HepG2 (cell line): ENCODE measurements around the gene C1D. TPM values are rescaled to one million over a fixed set of nuclear protein-coding genes. Genes with fewer than 3 reads are reported as not detected.

Experiments used
- CREB1 ChIP-seq, 2 experiments: fragments of 450-650 bp in 1 of 2; IDR thresholded peaks; 2 replicates each; pipeline ENCODE4 v1.6.1; 2016 to 2017; ENCODE audit warnings: control low read depth in 1 of 2, mild to moderate bottlenecking in 1 of 2, missing compliant biosample characterization in 1 of 2, missing genetic modification characterization in 1 of 2
- MAF1 ChIP-seq: sonication (generic); formaldehyde crosslinking; IDR thresholded peaks from 2 replicates; pipeline ENCODE4 v1.5.0; 2020; ENCODE audit warnings: missing genetic modification reagents, borderline replicate concordance
- MBNL3 ChIP-seq: fragments of 250-450 bp; sonication (Bioruptor Pico); conservative IDR thresholded peaks from 2 replicates; pipeline ENCODE4 v1.8.0; 2022; ENCODE audit warnings: mild to moderate bottlenecking, inconsistent platforms
- NR1H2 ChIP-seq: sonication (generic); formaldehyde crosslinking; IDR thresholded peaks from 2 replicates; pipeline ENCODE4 v1.8.1; 2022; ENCODE audit warnings: low read depth, missing genetic modification reagents, borderline replicate concordance
- PHF20 ChIP-seq: sonication (generic); formaldehyde crosslinking; IDR thresholded peaks from 2 replicates; pipeline ENCODE4 v1.5.0; 2020; ENCODE audit warnings: mild to moderate bottlenecking, missing genetic modification reagents
- SRSF1 ChIP-seq: fragments of 200-400 bp; formaldehyde crosslinking; optimal IDR thresholded peaks from 2 replicates; pipeline ENCODE3; 2017; ENCODE audit warnings: mild to moderate bottlenecking, low read depth, low read length, moderate library complexity
- SSRP1 ChIP-seq: IDR thresholded peaks from 2 replicates; pipeline ENCODE4 v1.6.1; 2016; ENCODE audit warnings: control low read depth
- ZEB1 ChIP-seq: IDR thresholded peaks from 2 replicates; pipeline ENCODE4 v1.6.1; 2012; ENCODE audit warnings: mild to moderate bottlenecking, low read depth, inconsistent platforms; ENCODE audit not compliant: insufficient replicate concordance
- ZFP36L1 ChIP-seq: sonication (generic); formaldehyde crosslinking; IDR thresholded peaks from 2 replicates; pipeline ENCODE4 v1.8.0; 2022; ENCODE audit warnings: mild to moderate bottlenecking, missing genetic modification reagents, moderate library complexity
- ZNF3 ChIP-seq: IDR thresholded peaks from 2 replicates; pipeline ENCODE4 v1.7.0; 2017; ENCODE audit warnings: inconsistent platforms
- polyA plus RNA-seq, 8 experiments: library from polyadenylated mRNA; depleted of rRNA in 3 of 8; stranded (reverse) in 7 of 8; unstranded in 1 of 8; fragments of >200 nt; fragmentation: Illumina TruSeq in 4 of 8; extraction: Trizol in 4 of 8; gene quantifications; 2 replicates each; pipeline versions ENCODE4 v1.2.1 to v1.2.3, GENCODE V29; 2011 to 2016; ENCODE audit warnings: low read depth in 4 of 8, missing spikeins in 1 of 8, mixed read lengths in 1 of 8; ENCODE audit not compliant: insufficient read depth in 1 of 8
- total RNA-seq, 5 experiments: library from RNA; depleted of rRNA; stranded (reverse); fragments of >200 nt; fragmentation: Illumina TruSeq; extraction: Trizol; gene quantifications; 2 replicates each; pipeline ENCODE4 v1.2.3, GENCODE V29; 2016; ENCODE audit warnings: low read depth in 1 of 5
- TF ChIP-seq, protein P1 (sequence below): sonication (generic); formaldehyde crosslinking; IDR thresholded peaks from one replicate; pipeline ENCODE4 v1.5.1; 2020; ENCODE audit warnings: mild to moderate bottlenecking, missing genetic modification reagents; ENCODE audit errors: not compliant biosample characterization
- TF ChIP-seq, protein P2 (sequence below): sonication (generic); formaldehyde crosslinking; IDR thresholded peaks from 2 replicates; pipeline ENCODE4 v1.4.0; 2020; ENCODE audit warnings: missing genetic modification reagents
- TF ChIP-seq, protein P3 (sequence below): sonication (generic); formaldehyde crosslinking; conservative IDR thresholded peaks from 2 replicates; pipeline ENCODE4 v1.4.0; 2020; ENCODE audit warnings: missing genetic modification reagents
- TF ChIP-seq, protein P4 (sequence below): sonication (generic); formaldehyde crosslinking; IDR thresholded peaks from 2 replicates; pipeline ENCODE4 v1.4.0; 2020; ENCODE audit warnings: mild to moderate bottlenecking, missing genetic modification reagents

The C1D gene
- total and polyA plus RNA-seq, 2 of the 13 experiments (the other 11 are each of a cell fraction or from before 2014, with no cell fraction given) = 38.1 to 43.5 TPM

DNA sequence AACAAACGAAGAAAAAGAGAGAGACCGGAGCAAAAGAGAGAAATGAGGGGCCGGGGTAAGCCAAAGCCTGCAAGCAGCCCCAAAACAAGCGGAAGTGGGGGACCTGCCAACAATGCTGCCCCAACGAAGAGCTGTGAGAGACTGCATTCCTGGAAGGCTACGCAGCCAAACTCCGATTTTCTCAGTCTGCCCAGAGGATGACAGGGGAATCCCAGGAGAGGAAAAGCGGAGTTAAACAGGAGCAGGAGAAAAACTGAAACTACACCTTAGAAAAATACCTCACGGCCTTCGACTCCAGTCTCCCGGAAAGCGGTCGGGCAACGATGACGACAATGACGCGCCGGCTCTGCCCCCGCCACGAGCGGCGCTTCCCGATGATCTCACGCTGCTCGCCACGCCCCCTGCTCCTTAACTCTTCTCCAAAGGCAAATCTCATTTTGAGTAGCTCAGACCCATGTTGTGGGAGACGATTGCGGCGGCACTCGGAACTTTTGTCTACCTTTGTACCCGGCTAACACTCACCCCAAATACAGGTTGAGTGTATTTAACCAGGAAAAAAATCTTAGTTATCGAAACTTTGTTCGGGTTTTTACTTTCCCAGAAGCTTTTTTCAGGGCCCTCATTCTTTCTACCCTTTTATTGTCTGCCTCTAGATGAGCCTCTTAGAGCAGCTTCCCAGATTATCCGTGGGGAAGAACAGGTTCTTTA lies at the start of gene C1D (continued):
- TF ChIP-seq, protein P1, sequence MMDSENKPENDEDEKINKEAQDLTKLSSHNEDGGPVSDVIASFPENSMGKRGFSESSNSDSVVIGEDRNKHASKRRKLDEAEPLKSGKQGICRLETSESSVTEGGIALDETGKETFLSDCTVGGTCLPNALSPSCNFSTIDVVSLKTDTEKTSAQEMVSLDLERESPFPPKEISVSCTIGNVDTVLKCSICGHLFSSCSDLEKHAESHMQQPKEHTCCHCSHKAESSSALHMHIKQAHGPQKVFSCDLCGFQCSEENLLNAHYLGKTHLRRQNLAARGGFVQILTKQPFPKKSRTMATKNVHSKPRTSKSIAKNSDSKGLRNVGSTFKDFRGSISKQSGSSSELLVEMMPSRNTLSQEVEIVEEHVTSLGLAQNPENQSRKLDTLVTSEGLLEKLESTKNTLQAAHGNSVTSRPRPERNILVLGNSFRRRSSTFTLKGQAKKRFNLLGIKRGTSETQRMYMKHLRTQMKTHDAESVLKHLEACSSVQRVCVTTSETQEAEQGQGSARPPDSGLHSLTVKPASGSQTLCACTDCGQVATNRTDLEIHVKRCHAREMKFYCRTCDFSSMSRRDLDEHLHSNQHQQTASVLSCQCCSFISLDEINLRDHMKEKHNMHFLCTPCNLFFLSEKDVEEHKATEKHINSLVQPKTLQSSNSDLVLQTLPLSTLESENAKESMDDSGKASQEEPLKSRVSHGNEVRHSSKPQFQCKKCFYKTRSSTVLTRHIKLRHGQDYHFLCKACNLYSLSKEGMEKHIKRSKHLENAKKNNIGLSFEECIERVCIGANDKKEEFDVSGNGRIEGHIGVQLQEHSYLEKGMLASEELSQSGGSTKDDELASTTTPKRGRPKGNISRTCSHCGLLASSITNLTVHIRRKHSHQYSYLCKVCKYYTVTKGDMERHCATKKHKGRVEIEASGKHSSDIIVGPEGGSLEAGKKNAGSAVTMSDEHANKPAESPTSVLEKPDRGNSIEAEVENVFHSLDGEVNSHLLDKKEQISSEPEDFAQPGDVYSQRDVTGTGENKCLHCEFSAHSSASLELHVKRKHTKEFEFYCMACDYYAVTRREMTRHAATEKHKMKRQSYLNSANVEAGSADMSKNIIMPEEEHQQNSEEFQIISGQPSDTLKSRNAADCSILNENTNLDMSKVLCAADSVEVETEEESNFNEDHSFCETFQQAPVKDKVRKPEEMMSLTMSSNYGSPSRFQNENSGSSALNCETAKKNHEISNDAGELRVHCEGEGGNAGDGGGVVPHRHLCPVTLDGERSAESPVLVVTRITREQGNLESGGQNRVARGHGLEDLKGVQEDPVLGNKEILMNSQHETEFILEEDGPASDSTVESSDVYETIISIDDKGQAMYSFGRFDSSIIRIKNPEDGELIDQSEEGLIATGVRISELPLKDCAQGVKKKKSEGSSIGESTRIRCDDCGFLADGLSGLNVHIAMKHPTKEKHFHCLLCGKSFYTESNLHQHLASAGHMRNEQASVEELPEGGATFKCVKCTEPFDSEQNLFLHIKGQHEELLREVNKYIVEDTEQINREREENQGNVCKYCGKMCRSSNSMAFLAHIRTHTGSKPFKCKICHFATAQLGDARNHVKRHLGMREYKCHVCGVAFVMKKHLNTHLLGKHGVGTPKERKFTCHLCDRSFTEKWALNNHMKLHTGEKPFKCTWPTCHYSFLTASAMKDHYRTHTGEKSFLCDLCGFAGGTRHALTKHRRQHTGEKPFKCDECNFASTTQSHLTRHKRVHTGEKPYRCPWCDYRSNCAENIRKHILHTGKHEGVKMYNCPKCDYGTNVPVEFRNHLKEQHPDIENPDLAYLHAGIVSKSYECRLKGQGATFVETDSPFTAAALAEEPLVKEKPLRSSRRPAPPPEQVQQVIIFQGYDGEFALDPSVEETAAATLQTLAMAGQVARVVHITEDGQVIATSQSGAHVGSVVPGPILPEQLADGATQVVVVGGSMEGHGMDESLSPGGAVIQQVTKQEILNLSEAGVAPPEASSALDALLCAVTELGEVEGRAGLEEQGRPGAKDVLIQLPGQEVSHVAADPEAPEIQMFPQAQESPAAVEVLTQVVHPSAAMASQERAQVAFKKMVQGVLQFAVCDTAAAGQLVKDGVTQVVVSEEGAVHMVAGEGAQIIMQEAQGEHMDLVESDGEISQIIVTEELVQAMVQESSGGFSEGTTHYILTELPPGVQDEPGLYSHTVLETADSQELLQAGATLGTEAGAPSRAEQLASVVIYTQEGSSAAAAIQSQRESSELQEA (CRISPR knock-in tag) = peak; percentile 54
- peak; percentile 57 for TF ChIP-seq SRSF1
- no peak for TF ChIP-seq MAF1 (CRISPR knock-in tag)
- TF ChIP-seq, protein P2, sequence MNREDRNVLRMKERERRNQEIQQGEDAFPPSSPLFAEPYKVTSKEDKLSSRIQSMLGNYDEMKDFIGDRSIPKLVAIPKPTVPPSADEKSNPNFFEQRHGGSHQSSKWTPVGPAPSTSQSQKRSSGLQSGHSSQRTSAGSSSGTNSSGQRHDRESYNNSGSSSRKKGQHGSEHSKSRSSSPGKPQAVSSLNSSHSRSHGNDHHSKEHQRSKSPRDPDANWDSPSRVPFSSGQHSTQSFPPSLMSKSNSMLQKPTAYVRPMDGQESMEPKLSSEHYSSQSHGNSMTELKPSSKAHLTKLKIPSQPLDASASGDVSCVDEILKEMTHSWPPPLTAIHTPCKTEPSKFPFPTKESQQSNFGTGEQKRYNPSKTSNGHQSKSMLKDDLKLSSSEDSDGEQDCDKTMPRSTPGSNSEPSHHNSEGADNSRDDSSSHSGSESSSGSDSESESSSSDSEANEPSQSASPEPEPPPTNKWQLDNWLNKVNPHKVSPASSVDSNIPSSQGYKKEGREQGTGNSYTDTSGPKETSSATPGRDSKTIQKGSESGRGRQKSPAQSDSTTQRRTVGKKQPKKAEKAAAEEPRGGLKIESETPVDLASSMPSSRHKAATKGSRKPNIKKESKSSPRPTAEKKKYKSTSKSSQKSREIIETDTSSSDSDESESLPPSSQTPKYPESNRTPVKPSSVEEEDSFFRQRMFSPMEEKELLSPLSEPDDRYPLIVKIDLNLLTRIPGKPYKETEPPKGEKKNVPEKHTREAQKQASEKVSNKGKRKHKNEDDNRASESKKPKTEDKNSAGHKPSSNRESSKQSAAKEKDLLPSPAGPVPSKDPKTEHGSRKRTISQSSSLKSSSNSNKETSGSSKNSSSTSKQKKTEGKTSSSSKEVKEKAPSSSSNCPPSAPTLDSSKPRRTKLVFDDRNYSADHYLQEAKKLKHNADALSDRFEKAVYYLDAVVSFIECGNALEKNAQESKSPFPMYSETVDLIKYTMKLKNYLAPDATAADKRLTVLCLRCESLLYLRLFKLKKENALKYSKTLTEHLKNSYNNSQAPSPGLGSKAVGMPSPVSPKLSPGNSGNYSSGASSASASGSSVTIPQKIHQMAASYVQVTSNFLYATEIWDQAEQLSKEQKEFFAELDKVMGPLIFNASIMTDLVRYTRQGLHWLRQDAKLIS (CRISPR knock-in tag) = 0 out of 2 replicates have a peak, but pooled peaks have one; percentile 16
- 0 out of 2 replicates have a peak, but pooled peaks have one; percentile 56 for TF ChIP-seq ZFP36L1 (CRISPR knock-in tag)
- no peak; the same call in 1 of the 2 replicates for TF ChIP-seq SSRP1
- TF ChIP-seq MBNL3 (CRISPR knock-in tag) = no peak
- TF ChIP-seq ZEB1 = peak; percentile 67
- TF ChIP-seq, protein P3, sequence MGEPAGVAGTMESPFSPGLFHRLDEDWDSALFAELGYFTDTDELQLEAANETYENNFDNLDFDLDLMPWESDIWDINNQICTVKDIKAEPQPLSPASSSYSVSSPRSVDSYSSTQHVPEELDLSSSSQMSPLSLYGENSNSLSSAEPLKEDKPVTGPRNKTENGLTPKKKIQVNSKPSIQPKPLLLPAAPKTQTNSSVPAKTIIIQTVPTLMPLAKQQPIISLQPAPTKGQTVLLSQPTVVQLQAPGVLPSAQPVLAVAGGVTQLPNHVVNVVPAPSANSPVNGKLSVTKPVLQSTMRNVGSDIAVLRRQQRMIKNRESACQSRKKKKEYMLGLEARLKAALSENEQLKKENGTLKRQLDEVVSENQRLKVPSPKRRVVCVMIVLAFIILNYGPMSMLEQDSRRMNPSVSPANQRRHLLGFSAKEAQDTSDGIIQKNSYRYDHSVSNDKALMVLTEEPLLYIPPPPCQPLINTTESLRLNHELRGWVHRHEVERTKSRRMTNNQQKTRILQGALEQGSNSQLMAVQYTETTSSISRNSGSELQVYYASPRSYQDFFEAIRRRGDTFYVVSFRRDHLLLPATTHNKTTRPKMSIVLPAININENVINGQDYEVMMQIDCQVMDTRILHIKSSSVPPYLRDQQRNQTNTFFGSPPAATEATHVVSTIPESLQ = 0 out of 2 replicates have a peak, but pooled peaks have one; percentile 29
- TF ChIP-seq PHF20 (CRISPR knock-in tag) = peak; percentile 99
- no peak for TF ChIP-seq ZNF3
- peak; percentile 99 for TF ChIP-seq CREB1 (IDR thresholded peaks at IDR 0.05)
- peak; percentile 100 for TF ChIP-seq CREB1 (CRISPR knock-in tag; IDR thresholded peaks at IDR 0.05)
- TF ChIP-seq NR1H2 = no peak
- TF ChIP-seq, protein P4, sequence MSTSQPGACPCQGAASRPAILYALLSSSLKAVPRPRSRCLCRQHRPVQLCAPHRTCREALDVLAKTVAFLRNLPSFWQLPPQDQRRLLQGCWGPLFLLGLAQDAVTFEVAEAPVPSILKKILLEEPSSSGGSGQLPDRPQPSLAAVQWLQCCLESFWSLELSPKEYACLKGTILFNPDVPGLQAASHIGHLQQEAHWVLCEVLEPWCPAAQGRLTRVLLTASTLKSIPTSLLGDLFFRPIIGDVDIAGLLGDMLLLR (CRISPR knock-in tag) = no peak
